HG03103 (cell line): ENCODE results near the gene NWD2.

Source experiments
- ATAC-seq: cut with Tn5 transposase; IDR thresholded peaks from one replicate; pipeline ENCODE4 v1.9.1; 2021; ENCODE audit warnings: low read depth; ENCODE audit not compliant: unreplicated experiment

NWD2 gene

GRCh38 chr4:37299468-37299867 lies 54.9 kb downstream of the NWD2 start:
- no peak for ATAC-seq

GRCh38 chr4:37304612-37305011 lies 60.1 kb downstream of the NWD2 start:
- no peak for ATAC-seq

- ATAC-seq = no peak
These were observed 61.4 kb downstream of the NWD2 start for GRCh38 chr4:37305984-37306383.

- ATAC-seq = no peak
These were observed 72.6 kb downstream of the NWD2 start for GRCh38 chr4:37317104-37317643.

- no peak for ATAC-seq
These were observed 76.1 kb downstream of the NWD2 start for GRCh38 chr4:37320513-37321235.

GRCh38 chr4:37322122-37322521 lies 77.6 kb downstream of the NWD2 start:
- no peak for ATAC-seq

GRCh38 chr4:37324546-37324945 lies 80.0 kb downstream of the NWD2 start:
- ATAC-seq = no peak

GRCh38 chr4:37326852-37327251 lies 82.3 kb downstream of the NWD2 start:
- no peak for ATAC-seq

- no peak for ATAC-seq
These were observed 94.4 kb downstream of the NWD2 start for GRCh38 chr4:37338972-37339371.

GRCh38 chr4:37358748-37359147 lies 114.2 kb downstream of the NWD2 start:
- ATAC-seq = no peak

GRCh38 chr4:37359261-37359660 lies 114.7 kb downstream of the NWD2 start:
- no peak for ATAC-seq

GRCh38 chr4:37365888-37366287 lies 121.3 kb downstream of the NWD2 start:
- ATAC-seq = no peak

GRCh38 chr4:37367901-37368300 lies 123.4 kb downstream of the NWD2 start:
- ATAC-seq = no peak

GRCh38 chr4:37370052-37370451 lies 125.5 kb downstream of the NWD2 start:
- no peak for ATAC-seq

GRCh38 chr4:37381040-37381668 lies 136.6 kb downstream of the NWD2 start:
- no peak for ATAC-seq

GRCh38 chr4:37383579-37384229 lies 139.2 kb downstream of the NWD2 start:
- no peak for ATAC-seq

GRCh38 chr4:37385424-37385823 lies 140.9 kb downstream of the NWD2 start:
- ATAC-seq = no peak

GRCh38 chr4:37388681-37389365 lies 144.3 kb downstream of the NWD2 start:
- ATAC-seq = no peak

GRCh38 chr4:37389366-37389765 lies 144.8 kb downstream of the NWD2 start:
- no peak for ATAC-seq

GRCh38 chr4:37389967-37390580 lies 145.5 kb downstream of the NWD2 start:
- peak; percentile 59 for ATAC-seq
